ENCODE data around the gene ARL10. TPM values are rescaled to one million over a fixed set of nuclear protein-coding genes. Genes with fewer than 3 reads are reported as not detected.

Gene ARL10
- total and polyA plus RNA-seq, 4 donors, result 1.5 to 13.4 (median 4.3) TPM

- H3K4me3 ChIP-seq, result no peak overlapping the region
- ATAC-seq (ENCODE audit: insufficient read depth, low FRiP score) (no peak), DNase-seq (no peak)
- H3K36me3 ChIP-seq (ENCODE audit: control insufficient read depth in 4 of 4, insufficient read depth in 4 of 4, low read length in 4 of 4), result peaks cover 13 to 31% (median 15%) of the 10 kb centered on the region in 4 donors
- H3K9ac ChIP-seq (ENCODE audit: insufficient read depth in 1 of 2, low read length in 2 of 2), result no peak overlapping the region
- H3K27ac ChIP-seq (ENCODE audit: low read depth in 1 of 2, low read length in 1 of 2), result no peak overlapping the region
- no peaks in the 10 kb centered on the region for H3K27me3 ChIP-seq (ENCODE audit: control insufficient read depth in 3 of 3, insufficient read depth in 3 of 3, low read length in 2 of 3)
- TF ChIP-seq, protein P1, sequence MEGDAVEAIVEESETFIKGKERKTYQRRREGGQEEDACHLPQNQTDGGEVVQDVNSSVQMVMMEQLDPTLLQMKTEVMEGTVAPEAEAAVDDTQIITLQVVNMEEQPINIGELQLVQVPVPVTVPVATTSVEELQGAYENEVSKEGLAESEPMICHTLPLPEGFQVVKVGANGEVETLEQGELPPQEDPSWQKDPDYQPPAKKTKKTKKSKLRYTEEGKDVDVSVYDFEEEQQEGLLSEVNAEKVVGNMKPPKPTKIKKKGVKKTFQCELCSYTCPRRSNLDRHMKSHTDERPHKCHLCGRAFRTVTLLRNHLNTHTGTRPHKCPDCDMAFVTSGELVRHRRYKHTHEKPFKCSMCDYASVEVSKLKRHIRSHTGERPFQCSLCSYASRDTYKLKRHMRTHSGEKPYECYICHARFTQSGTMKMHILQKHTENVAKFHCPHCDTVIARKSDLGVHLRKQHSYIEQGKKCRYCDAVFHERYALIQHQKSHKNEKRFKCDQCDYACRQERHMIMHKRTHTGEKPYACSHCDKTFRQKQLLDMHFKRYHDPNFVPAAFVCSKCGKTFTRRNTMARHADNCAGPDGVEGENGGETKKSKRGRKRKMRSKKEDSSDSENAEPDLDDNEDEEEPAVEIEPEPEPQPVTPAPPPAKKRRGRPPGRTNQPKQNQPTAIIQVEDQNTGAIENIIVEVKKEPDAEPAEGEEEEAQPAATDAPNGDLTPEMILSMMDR (IDR thresholded peaks at IDR 0.05; ENCODE audit: control extremely low read depth, extremely low read depth), result no peak
- WGBS, 2 donors, result 85 to 93% methylated on average over 15 of the region's 15 CpGs
- peaks cover 0 to 13% (median 5%) of the 10 kb centered on the region in 5 donors for H3K4me1 ChIP-seq (ENCODE audit: control insufficient read depth in 5 of 5, insufficient read depth in 5 of 5, low read length in 5 of 5)
- no peaks in the 10 kb centered on the region for H3K9me3 ChIP-seq (ENCODE audit: control insufficient read depth in 4 of 4, insufficient read depth in 3 of 4, low read length in 3 of 4)
Observed at GRCh38 chr5:176383248-176383905, 18.1 kb downstream of the ARL10 start.

DNA sequence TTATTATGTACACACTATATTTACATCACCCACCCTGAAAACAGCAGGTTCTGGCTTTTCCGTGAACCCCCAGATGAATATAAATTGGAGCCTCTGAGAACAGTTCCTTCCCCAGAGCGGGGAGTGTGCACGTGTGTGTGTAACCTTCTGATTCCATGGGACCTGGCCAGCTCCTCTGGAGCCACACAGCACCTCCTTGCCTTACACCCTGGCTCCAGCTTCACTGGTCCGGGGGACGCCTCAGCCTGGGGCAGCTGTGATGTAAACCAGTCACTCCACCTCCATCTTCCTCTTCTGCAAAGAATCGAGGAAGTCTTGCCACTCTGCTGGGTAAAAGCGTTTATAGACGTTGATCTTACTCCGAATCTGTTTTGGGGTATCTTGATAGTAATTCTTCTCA lies 18.7 kb downstream of the ARL10 start:
- no peak overlapping the region for H3K4me3 ChIP-seq
- no peaks in the 10 kb centered on the region for H3K9me3 ChIP-seq (ENCODE audit: control insufficient read depth in 4 of 4, insufficient read depth in 3 of 4, low read length in 3 of 4)
- DNase-seq (no peak), ATAC-seq (ENCODE audit: insufficient read depth, low FRiP score) (no peak)
- WGBS, 2 donors, result 54 to 81% methylated on average over 9 of the region's 9 CpGs
- no peaks in the 10 kb centered on the region for H3K27me3 ChIP-seq (ENCODE audit: control insufficient read depth in 3 of 3, insufficient read depth in 3 of 3, low read length in 2 of 3)
- H3K4me1 ChIP-seq (ENCODE audit: control insufficient read depth in 5 of 5, insufficient read depth in 5 of 5, low read length in 5 of 5), result peaks cover 0 to 13% (median 5%) of the 10 kb centered on the region in 5 donors
- TF ChIP-seq, protein P1 (IDR thresholded peaks at IDR 0.05; ENCODE audit: control extremely low read depth, extremely low read depth), result no peak
- no peak overlapping the region for H3K9ac ChIP-seq (ENCODE audit: insufficient read depth in 1 of 2, low read length in 2 of 2)
- peaks cover 12 to 31% (median 15%) of the 10 kb centered on the region in 4 donors for H3K36me3 ChIP-seq (ENCODE audit: control insufficient read depth in 4 of 4, insufficient read depth in 4 of 4, low read length in 4 of 4)
- no peak overlapping the region for H3K27ac ChIP-seq (ENCODE audit: low read depth in 1 of 2, low read length in 1 of 2)

GRCh38 chr5:176384366-176384930 lies 19.2 kb downstream of the ARL10 start:
- no peak overlapping the region for H3K9ac ChIP-seq (ENCODE audit: insufficient read depth in 1 of 2, low read length in 2 of 2)
- no peak for ATAC-seq (ENCODE audit: insufficient read depth, low FRiP score)
- H3K27ac ChIP-seq (ENCODE audit: low read depth in 1 of 2, low read length in 1 of 2), result no peak overlapping the region
- no peak for DNase-seq
- H3K4me3 ChIP-seq, result no peak overlapping the region
- WGBS, 2 donors, result 87 to 94% methylated on average over 8 of the region's 8 CpGs
- H3K4me1 ChIP-seq (ENCODE audit: control insufficient read depth in 5 of 5, insufficient read depth in 5 of 5, low read length in 5 of 5), result peaks cover 0 to 13% (median 5%) of the 10 kb centered on the region in 5 donors
- H3K27me3 ChIP-seq (ENCODE audit: control insufficient read depth in 3 of 3, insufficient read depth in 3 of 3, low read length in 2 of 3), result no peaks in the 10 kb centered on the region
- TF ChIP-seq, protein P1 (IDR thresholded peaks at IDR 0.05; ENCODE audit: control extremely low read depth, extremely low read depth), result no peak
- peaks cover 12 to 31% (median 15%) of the 10 kb centered on the region in 4 donors for H3K36me3 ChIP-seq (ENCODE audit: control insufficient read depth in 4 of 4, insufficient read depth in 4 of 4, low read length in 4 of 4)
- no peaks in the 10 kb centered on the region for H3K9me3 ChIP-seq (ENCODE audit: control insufficient read depth in 4 of 4, insufficient read depth in 3 of 4, low read length in 3 of 4)

Data from lung (tissue), 12 donors.